H9 (cell line): Measurements from ENCODE around the gene C1QTNF2. TPM values are rescaled to one million over a fixed set of nuclear protein-coding genes. Genes with fewer than 3 reads are reported as not detected.

Source experiments
- DNase-seq: peaks from one replicate; pipeline ENCODE4 v3.0.0-alpha.2; 2017
- H2AFZ ChIP-seq: one replicate; pipeline ENCODE4 v1.6.1; 2013; ENCODE audit warnings: mild to moderate bottlenecking, low read length, control low read depth, moderate library complexity
- H2AK5ac ChIP-seq: 2 replicates; pipeline ENCODE4 v1.6.1; 2013; ENCODE audit warnings: low read length, control low read depth, mixed read lengths; ENCODE audit not compliant: insufficient read length
- H2BK120ac ChIP-seq: one replicate; pipeline ENCODE4 v1.6.1; 2013; ENCODE audit warnings: low read depth, mild to moderate bottlenecking, low read length, control low read depth, inconsistent platforms; ENCODE audit not compliant: poor library complexity, severe bottlenecking
- H2BK12ac ChIP-seq: 2 replicates; pipeline ENCODE4 v1.6.1; 2013; ENCODE audit warnings: low read length, control low read depth, mixed read lengths, low read depth; ENCODE audit not compliant: insufficient read length
- H2BK15ac ChIP-seq: 2 replicates; pipeline ENCODE4 v1.6.1; 2013; ENCODE audit warnings: low read depth, low read length, control low read depth
- H2BK20ac ChIP-seq: one replicate; pipeline ENCODE4 v1.6.1; 2013; ENCODE audit warnings: low read depth, mild to moderate bottlenecking, low read length, control low read depth, inconsistent platforms; ENCODE audit not compliant: poor library complexity, severe bottlenecking
- H2BK5ac ChIP-seq: 2 replicates; pipeline ENCODE4 v1.6.1; 2013; ENCODE audit warnings: low read length, control low read depth, mixed read lengths; ENCODE audit not compliant: insufficient read length
- H3K14ac ChIP-seq: 2 replicates; pipeline ENCODE4 v1.6.1; 2013; ENCODE audit warnings: low read length, control low read depth; ENCODE audit not compliant: insufficient read depth
- H3K18ac ChIP-seq: 2 replicates; pipeline ENCODE4 v1.6.1; 2013; ENCODE audit warnings: low read depth, mild to moderate bottlenecking, mixed read lengths, low read length, control low read depth; ENCODE audit not compliant: insufficient read length
- H3K23ac ChIP-seq: 2 replicates; pipeline ENCODE4 v1.6.1; 2013; ENCODE audit warnings: low read length, control low read depth, mixed read lengths, low read depth; ENCODE audit not compliant: insufficient read length
- H3K23me2 ChIP-seq: 2 replicates; pipeline ENCODE4 v1.6.1; 2013; ENCODE audit warnings: low read depth, mild to moderate bottlenecking, mixed read lengths, low read length, control low read depth; ENCODE audit not compliant: insufficient read length, poor library complexity, severe bottlenecking
- H3K27ac ChIP-seq: 2 replicates; pipeline ENCODE4 v1.5.1; 2013; ENCODE audit warnings: low read length, control low read depth, mixed read lengths, low read depth; ENCODE audit not compliant: insufficient read length
- H3K27me3 ChIP-seq: 2 replicates; pipeline ENCODE4 v1.6.1; 2013; ENCODE audit warnings: low read length, control low read depth, inconsistent platforms; ENCODE audit not compliant: insufficient read depth
- H3K4ac ChIP-seq: 2 replicates; pipeline ENCODE4 v1.6.1; 2013; ENCODE audit warnings: low read depth, mild to moderate bottlenecking, control low read depth, inconsistent platforms, low read length, moderate library complexity
- H3K4me1 ChIP-seq: 2 replicates; pipeline ENCODE4 v1.6.1; 2013; ENCODE audit warnings: low read length, control low read depth, inconsistent platforms; ENCODE audit not compliant: insufficient read depth
- H3K4me2 ChIP-seq: 2 replicates; pipeline ENCODE4 v1.6.1; 2013; ENCODE audit warnings: low read length, control low read depth, mixed read lengths; ENCODE audit not compliant: insufficient read length, insufficient read depth
- H3K56ac ChIP-seq: 2 replicates; pipeline ENCODE4 v1.6.1; 2013; ENCODE audit warnings: low read depth, mild to moderate bottlenecking, mixed read lengths, low read length, control low read depth; ENCODE audit not compliant: insufficient read length
- H3K79me1 ChIP-seq: 2 replicates; pipeline ENCODE4 v1.6.1; 2013; ENCODE audit warnings: low read depth, mild to moderate bottlenecking, moderate library complexity, low read length, control low read depth, inconsistent platforms; ENCODE audit not compliant: insufficient read depth, poor library complexity, severe bottlenecking
- H3K79me2 ChIP-seq: 2 replicates; pipeline ENCODE4 v1.6.1; 2013; ENCODE audit warnings: low read length, control low read depth, inconsistent platforms; ENCODE audit not compliant: insufficient read depth
- H3K9ac ChIP-seq: 2 replicates; pipeline ENCODE4 v1.6.1; 2013; ENCODE audit warnings: low read length, control low read depth, mixed read lengths; ENCODE audit not compliant: insufficient read length; ENCODE audit errors: extremely low read depth
- H3K9me3 ChIP-seq: one replicate; pipeline ENCODE4 v1.6.1; 2013; ENCODE audit warnings: low read depth, low read length, inconsistent platforms; ENCODE audit not compliant: control insufficient read depth
- H3T11ph ChIP-seq: one replicate; pipeline ENCODE4 v1.6.1; 2013; ENCODE audit warnings: mild to moderate bottlenecking, low read length, control low read depth, inconsistent platforms
- H4K20me1 ChIP-seq: one replicate; pipeline ENCODE4 v1.6.1; 2013; ENCODE audit not compliant: control insufficient read depth, insufficient read length, insufficient read depth
- H4K5ac ChIP-seq: 2 replicates; pipeline ENCODE4 v1.6.1; 2013; ENCODE audit warnings: low read depth, mild to moderate bottlenecking, mixed read lengths, low read length, control low read depth; ENCODE audit not compliant: insufficient read length
- H4K8ac ChIP-seq: replicated peaks from 2 replicates; pipeline ENCODE4 v1.6.1; 2013; ENCODE audit warnings: low read length, control low read depth, mixed read lengths, low read depth; ENCODE audit not compliant: insufficient read length
- H4K91ac ChIP-seq: 2 replicates; pipeline ENCODE4 v1.6.1; 2013; ENCODE audit warnings: low read depth, mild to moderate bottlenecking, moderate library complexity, mixed read lengths, low read length, control low read depth; ENCODE audit not compliant: insufficient read length
- H3K27ac Mint-ChIP-seq, 3 experiments: 2 replicates in 2 of 3; 3 replicates in 1 of 3; pipeline ENCODE4 v1.8.0; 2020 to 2021; ENCODE audit warnings: mixed read lengths in 3 of 3, mild to moderate bottlenecking in 1 of 3, moderate library complexity in 1 of 3
- H3K27me3 Mint-ChIP-seq: 2 replicates; pipeline ENCODE4 v1.8.0; 2021; ENCODE audit warnings: low read depth, mild to moderate bottlenecking, moderate library complexity, mixed read lengths
- H3K36me3 Mint-ChIP-seq, 3 experiments: 2 replicates in 2 of 3; 3 replicates in 1 of 3; pipeline ENCODE4 v1.8.0; 2020 to 2021; ENCODE audit warnings: low read depth in 3 of 3, mixed read lengths in 3 of 3; ENCODE audit not compliant: insufficient read depth in 1 of 3
- H3K4me1 Mint-ChIP-seq, 2 experiments: 2 replicates each; pipeline ENCODE4 v1.8.0; 2020; ENCODE audit warnings: mixed read lengths in 2 of 2
- H3K4me3 Mint-ChIP-seq, 2 experiments: 2 replicates in 1 of 2; 3 replicates in 1 of 2; pipeline ENCODE4 v1.8.0; 2020 to 2021; ENCODE audit warnings: mild to moderate bottlenecking in 2 of 2, mixed read lengths in 2 of 2, moderate library complexity in 1 of 2
- H3K9me3 Mint-ChIP-seq, 2 experiments: 2 replicates in 1 of 2; 3 replicates in 1 of 2; pipeline ENCODE4 v1.8.0; 2020; ENCODE audit warnings: mild to moderate bottlenecking in 2 of 2, mixed read lengths in 2 of 2, moderate library complexity in 1 of 2
- total RNA-seq: library from RNA; stranded (reverse); gene quantifications from 2 replicates; pipeline ENCODE4 v1.2.1, GENCODE V29; 2021
- TF ChIP-seq, protein P1 (sequence below): fragments of 200-600 bp; sonication (generic); conservative IDR thresholded peaks from 3 replicates; pipeline ENCODE4 v1.8.0; 2021; ENCODE audit warnings: antibody characterized with exemption, mild to moderate bottlenecking

Gene C1QTNF2
- total RNA-seq, 1 experiment from 2014 or later: 0.59 TPM

DNA sequence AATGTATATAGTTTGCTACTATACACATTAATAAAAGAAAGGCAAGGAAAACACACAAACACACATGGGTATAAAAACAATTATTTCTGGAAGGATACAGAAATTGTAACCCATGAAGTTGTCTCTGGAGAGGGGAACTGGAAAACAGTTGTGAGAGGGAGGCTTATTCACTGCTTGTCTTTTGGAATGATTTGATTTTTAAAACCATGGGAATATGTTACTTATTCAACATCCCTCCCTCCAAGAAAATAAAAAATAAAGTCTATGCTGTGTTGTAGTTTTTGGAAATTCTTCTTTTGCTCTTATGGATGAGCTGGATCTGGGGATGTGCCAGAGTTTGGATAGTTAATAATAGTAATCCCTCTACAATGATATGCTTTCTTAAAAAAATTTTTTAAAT is 6.0 kb upstream of the C1QTNF2 start:
- Histone ChIP-seq H3K56ac (no peak overlapping the region), H2AFZ (no peak overlapping the region), H3K18ac (no peak overlapping the region), H3K27ac (no peak overlapping the region), H3K4me2 (no peak overlapping the region), H3T11ph (no peak overlapping the region), H3K9ac (no peak overlapping the region), H4K5ac (no peak overlapping the region), H3K14ac (no peak overlapping the region), H2BK120ac (no peak overlapping the region), H3K79me1 (no peaks in the 10 kb centered on the region), H3K4ac (no peak overlapping the region), H2BK15ac (no peak overlapping the region), H3K23ac (no peak overlapping the region), H4K20me1 (no peaks in the 10 kb centered on the region), H4K91ac (no peak overlapping the region), H2BK12ac (no peak overlapping the region), H3K79me2 (no peaks in the 10 kb centered on the region), H3K9me3 (no peaks in the 10 kb centered on the region), H4K8ac (no peak overlapping the region), H3K4me1 (no peaks in the 10 kb centered on the region), H2BK5ac (no peak overlapping the region), H3K27me3 (no peaks in the 10 kb centered on the region), H2BK20ac (no peak overlapping the region), H2AK5ac (no peak overlapping the region), H3K23me2 (no peaks in the 10 kb centered on the region)
- peaks cover 11% of the 10 kb centered on the region in 2 experiments for H3K4me1 Mint-ChIP-seq
- no peak overlapping the region for H3K4me3 Mint-ChIP-seq
- no peaks in the 10 kb centered on the region for H3K9me3 Mint-ChIP-seq
- DNase-seq: no peak
- peaks cover 30% of the 10 kb centered on the region for H3K27me3 Mint-ChIP-seq
- H3K27ac Mint-ChIP-seq: no peak overlapping the region
- H3K36me3 Mint-ChIP-seq: no peaks in the 10 kb centered on the region
- TF ChIP-seq, protein P1, sequence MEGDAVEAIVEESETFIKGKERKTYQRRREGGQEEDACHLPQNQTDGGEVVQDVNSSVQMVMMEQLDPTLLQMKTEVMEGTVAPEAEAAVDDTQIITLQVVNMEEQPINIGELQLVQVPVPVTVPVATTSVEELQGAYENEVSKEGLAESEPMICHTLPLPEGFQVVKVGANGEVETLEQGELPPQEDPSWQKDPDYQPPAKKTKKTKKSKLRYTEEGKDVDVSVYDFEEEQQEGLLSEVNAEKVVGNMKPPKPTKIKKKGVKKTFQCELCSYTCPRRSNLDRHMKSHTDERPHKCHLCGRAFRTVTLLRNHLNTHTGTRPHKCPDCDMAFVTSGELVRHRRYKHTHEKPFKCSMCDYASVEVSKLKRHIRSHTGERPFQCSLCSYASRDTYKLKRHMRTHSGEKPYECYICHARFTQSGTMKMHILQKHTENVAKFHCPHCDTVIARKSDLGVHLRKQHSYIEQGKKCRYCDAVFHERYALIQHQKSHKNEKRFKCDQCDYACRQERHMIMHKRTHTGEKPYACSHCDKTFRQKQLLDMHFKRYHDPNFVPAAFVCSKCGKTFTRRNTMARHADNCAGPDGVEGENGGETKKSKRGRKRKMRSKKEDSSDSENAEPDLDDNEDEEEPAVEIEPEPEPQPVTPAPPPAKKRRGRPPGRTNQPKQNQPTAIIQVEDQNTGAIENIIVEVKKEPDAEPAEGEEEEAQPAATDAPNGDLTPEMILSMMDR: no peak
